GM12865 (cell line): ENCODE data around the gene TUBAL3.

Experiments
- DNase-seq: peaks from one replicate; pipeline ENCODE4 v3.0.0; 2010; ENCODE audit warnings: low read depth
- H3K4me3 ChIP-seq: 2 replicates; pipeline ENCODE4 v1.5.1; 2011; ENCODE audit warnings: mild to moderate bottlenecking, low read depth, low read length, control low read depth
- CTCF ChIP-seq: IDR thresholded peaks from 2 replicates; pipeline ENCODE4 v1.5.1; 2011; ENCODE audit warnings: low read length, control low read depth, low read depth, inconsistent platforms; ENCODE audit not compliant: insufficient read depth; ENCODE audit errors: missing control alignments

Gene TUBAL3

GRCh38 chr10:5399332-5399731 lies 5.3 kb downstream of the TUBAL3 start:
- DNase-seq, result no peak
- TF ChIP-seq CTCF, result no peak
- H3K4me3 ChIP-seq, result no peak overlapping the region

- DNase-seq, result no peak
- H3K4me3 ChIP-seq, result no peak overlapping the region
- TF ChIP-seq CTCF, result no peak
Measured at GRCh38 chr10:5396556-5397300, 7.9 kb downstream of the TUBAL3 start.

- DNase-seq, result no peak
- TF ChIP-seq CTCF, result no peak
- H3K4me3 ChIP-seq, result no peak overlapping the region
Measured at GRCh38 chr10:5395168-5395567, 9.5 kb downstream of the TUBAL3 start.

GRCh38 chr10:5393529-5393928 lies 11.1 kb downstream of the TUBAL3 start:
- no peak for TF ChIP-seq CTCF
- no peak overlapping the region for H3K4me3 ChIP-seq
- no peak for DNase-seq

- DNase-seq, result no peak
- no peak overlapping the region for H3K4me3 ChIP-seq
- no peak for TF ChIP-seq CTCF
Measured at GRCh38 chr10:5391790-5392189, 12.8 kb downstream of the TUBAL3 start.

GRCh38 chr10:5390607-5391205 lies 13.9 kb downstream of the TUBAL3 start:
- no peak for TF ChIP-seq CTCF
- no peak overlapping the region for H3K4me3 ChIP-seq
- DNase-seq, result no peak
